Testis (tissue), 2 donors: ENCODE measurements around the gene LRIT3.

ENCODE experiments used
- POLR2A ChIP-seq: fragments of 450-650 bp; IDR thresholded peaks from one replicate; pipeline ENCODE4 v1.6.1; 2017; ENCODE audit warnings: antibody characterized with exemption, mild to moderate bottlenecking, moderate library complexity
- TF ChIP-seq, protein P1 (sequence below), 3 experiments: fragments of 450-650 bp in 2 of 3; fragments of 200-600 bp in 1 of 3; sonication (generic) in 1 of 3; IDR thresholded peaks; one replicate each; pipeline ENCODE4 v1.5.1; 2016 to 2019; ENCODE audit warnings: antibody characterized with exemption in 3 of 3, mild to moderate bottlenecking in 2 of 3, moderate library complexity in 1 of 3

GRCh38 chr4:109876634-109877265 is 28.8 kb downstream of the LRIT3 start:
- TF ChIP-seq, protein P1, sequence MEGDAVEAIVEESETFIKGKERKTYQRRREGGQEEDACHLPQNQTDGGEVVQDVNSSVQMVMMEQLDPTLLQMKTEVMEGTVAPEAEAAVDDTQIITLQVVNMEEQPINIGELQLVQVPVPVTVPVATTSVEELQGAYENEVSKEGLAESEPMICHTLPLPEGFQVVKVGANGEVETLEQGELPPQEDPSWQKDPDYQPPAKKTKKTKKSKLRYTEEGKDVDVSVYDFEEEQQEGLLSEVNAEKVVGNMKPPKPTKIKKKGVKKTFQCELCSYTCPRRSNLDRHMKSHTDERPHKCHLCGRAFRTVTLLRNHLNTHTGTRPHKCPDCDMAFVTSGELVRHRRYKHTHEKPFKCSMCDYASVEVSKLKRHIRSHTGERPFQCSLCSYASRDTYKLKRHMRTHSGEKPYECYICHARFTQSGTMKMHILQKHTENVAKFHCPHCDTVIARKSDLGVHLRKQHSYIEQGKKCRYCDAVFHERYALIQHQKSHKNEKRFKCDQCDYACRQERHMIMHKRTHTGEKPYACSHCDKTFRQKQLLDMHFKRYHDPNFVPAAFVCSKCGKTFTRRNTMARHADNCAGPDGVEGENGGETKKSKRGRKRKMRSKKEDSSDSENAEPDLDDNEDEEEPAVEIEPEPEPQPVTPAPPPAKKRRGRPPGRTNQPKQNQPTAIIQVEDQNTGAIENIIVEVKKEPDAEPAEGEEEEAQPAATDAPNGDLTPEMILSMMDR (IDR thresholded peaks at IDR 0.05), result no peak
- no peak for TF ChIP-seq POLR2A
